Measurements from ENCODE around the gene CBX5.

GRCh38 chr12:54199917-54200316, 80.0 kb downstream of the CBX5 start:
- TF ChIP-seq CREB1 (IDR thresholded peaks at IDR 0.05; ENCODE audit: low read depth) (no peak), HDAC2 (IDR thresholded peaks at IDR 0.05) (no peak), POLR2A (IDR thresholded peaks at IDR 0.05; ENCODE audit: low read depth, low read length) (no peak), SMC3 (IDR thresholded peaks at IDR 0.05; ENCODE audit: borderline replicate concordance, low read length) (no peak), POLR2AphosphoS2 (IDR thresholded peaks at IDR 0.05; ENCODE audit: low read depth, low read length) (no peak), FOS (IDR thresholded peaks at IDR 0.05; ENCODE audit: borderline replicate concordance, extremely low read depth, insufficient read length) (no peak), EZH2 (IDR thresholded peaks at IDR 0.05; ENCODE audit: borderline replicate concordance, control insufficient read depth, low read depth, low read length) (no peak), ATF3 (IDR thresholded peaks at IDR 0.05; ENCODE audit: borderline replicate concordance, extremely low read depth, low read depth, low read length) (no peak), CBX5 (IDR thresholded peaks at IDR 0.05; ENCODE audit: low read depth) (no peak), JUND (IDR thresholded peaks at IDR 0.05; ENCODE audit: low read depth, low read length) (no peak)
- TF ChIP-seq, protein P1, sequence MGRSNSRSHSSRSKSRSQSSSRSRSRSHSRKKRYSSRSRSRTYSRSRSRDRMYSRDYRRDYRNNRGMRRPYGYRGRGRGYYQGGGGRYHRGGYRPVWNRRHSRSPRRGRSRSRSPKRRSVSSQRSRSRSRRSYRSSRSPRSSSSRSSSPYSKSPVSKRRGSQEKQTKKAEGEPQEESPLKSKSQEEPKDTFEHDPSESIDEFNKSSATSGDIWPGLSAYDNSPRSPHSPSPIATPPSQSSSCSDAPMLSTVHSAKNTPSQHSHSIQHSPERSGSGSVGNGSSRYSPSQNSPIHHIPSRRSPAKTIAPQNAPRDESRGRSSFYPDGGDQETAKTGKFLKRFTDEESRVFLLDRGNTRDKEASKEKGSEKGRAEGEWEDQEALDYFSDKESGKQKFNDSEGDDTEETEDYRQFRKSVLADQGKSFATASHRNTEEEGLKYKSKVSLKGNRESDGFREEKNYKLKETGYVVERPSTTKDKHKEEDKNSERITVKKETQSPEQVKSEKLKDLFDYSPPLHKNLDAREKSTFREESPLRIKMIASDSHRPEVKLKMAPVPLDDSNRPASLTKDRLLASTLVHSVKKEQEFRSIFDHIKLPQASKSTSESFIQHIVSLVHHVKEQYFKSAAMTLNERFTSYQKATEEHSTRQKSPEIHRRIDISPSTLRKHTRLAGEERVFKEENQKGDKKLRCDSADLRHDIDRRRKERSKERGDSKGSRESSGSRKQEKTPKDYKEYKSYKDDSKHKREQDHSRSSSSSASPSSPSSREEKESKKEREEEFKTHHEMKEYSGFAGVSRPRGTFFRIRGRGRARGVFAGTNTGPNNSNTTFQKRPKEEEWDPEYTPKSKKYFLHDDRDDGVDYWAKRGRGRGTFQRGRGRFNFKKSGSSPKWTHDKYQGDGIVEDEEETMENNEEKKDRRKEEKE (IDR thresholded peaks at IDR 0.05), result no peak
- TF ChIP-seq, protein P2, sequence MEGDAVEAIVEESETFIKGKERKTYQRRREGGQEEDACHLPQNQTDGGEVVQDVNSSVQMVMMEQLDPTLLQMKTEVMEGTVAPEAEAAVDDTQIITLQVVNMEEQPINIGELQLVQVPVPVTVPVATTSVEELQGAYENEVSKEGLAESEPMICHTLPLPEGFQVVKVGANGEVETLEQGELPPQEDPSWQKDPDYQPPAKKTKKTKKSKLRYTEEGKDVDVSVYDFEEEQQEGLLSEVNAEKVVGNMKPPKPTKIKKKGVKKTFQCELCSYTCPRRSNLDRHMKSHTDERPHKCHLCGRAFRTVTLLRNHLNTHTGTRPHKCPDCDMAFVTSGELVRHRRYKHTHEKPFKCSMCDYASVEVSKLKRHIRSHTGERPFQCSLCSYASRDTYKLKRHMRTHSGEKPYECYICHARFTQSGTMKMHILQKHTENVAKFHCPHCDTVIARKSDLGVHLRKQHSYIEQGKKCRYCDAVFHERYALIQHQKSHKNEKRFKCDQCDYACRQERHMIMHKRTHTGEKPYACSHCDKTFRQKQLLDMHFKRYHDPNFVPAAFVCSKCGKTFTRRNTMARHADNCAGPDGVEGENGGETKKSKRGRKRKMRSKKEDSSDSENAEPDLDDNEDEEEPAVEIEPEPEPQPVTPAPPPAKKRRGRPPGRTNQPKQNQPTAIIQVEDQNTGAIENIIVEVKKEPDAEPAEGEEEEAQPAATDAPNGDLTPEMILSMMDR (IDR thresholded peaks at IDR 0.05 in 2 of 3, conservative IDR thresholded peaks at IDR 0.05 in 1 of 3; ENCODE audit: control insufficient read depth in 2 of 3, extremely low read depth in 1 of 3, insufficient read depth in 1 of 3, low read depth in 3 of 3, low read length in 3 of 3), result no peak

Data from GM12878 (cell line).